Measurements from ENCODE around the gene PTHLH.

Gene PTHLH

DNA sequence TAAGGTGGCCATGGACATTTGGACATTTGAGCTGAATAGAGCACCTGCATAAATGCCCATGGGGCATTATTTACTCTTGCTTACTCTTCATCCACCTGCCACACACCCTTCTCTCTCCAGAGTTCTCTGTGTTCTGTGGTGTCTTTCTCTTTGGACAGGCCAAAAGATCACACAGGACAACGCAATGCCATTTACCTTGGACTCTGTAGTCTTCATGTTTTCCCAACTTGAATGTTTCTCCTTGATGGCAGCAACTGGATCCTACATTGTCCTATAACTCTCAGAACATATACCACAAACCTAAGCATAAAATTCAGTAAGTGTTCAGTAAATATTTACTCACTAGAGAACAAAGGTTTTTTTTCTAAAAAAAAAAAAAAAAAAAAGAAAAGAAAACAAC lies 41.7 kb upstream of the PTHLH start:
- no peak for TF ChIP-seq ZNF384 (IDR thresholded peaks at IDR 0.05)
- no peak for TF ChIP-seq SUZ12 (IDR thresholded peaks at IDR 0.05)
- no peak for TF ChIP-seq SP1 (IDR thresholded peaks at IDR 0.05)
- no peak for TF ChIP-seq NFRKB (IDR thresholded peaks at IDR 0.05)
- no peak for TF ChIP-seq LEF1 (IDR thresholded peaks at IDR 0.05; ENCODE audit: borderline replicate concordance)
- TF ChIP-seq L3MBTL2 (conservative IDR thresholded peaks at IDR 0.05) = no peak
- TF ChIP-seq HDGF (IDR thresholded peaks at IDR 0.05; ENCODE audit: borderline replicate concordance) = no peak
- TF ChIP-seq PKNOX1 (IDR thresholded peaks at IDR 0.05) = no peak
- TF ChIP-seq ARNT (IDR thresholded peaks at IDR 0.05) = no peak
- POLR2A ChIA-PET = no interaction called here
- CTCF ChIA-PET = no interaction called here
- DNase-seq (ENCODE audit: extremely low spot score) = no peak

DNA sequence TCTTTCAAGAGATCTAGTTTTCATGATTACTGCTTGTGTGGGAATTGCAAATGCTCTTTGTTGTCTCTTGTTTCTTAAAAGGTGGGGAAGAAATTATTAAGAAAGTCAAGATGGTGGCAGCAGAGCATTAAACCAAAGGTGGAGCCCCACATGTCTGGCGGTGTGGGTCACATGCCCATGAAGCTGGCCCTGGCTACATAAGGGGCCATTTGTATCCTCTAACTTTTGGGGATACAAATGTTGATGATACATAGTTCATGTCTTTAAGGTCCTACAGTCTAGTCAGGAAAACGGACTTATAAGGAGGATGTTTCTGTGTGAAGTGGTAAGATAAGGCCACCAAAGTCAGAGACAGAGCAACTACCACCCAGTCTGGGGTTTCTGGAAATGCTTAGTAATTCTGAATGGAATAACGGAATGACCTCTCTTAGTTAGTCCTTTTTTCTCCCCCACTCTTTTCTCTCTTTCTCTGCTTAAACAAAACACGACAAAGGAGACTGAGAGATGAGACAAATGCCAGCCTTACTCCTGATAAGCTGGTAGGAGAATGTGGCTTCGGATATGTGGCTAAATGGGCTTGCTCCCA lies 39.9 kb upstream of the PTHLH start:
- CTCF ChIA-PET = no interaction called here
- POLR2A ChIA-PET = no interaction called here
- DNase-seq (ENCODE audit: extremely low spot score) = no peak
- TF ChIP-seq FOXK2 (IDR thresholded peaks at IDR 0.05) (no peak), TARDBP (IDR thresholded peaks at IDR 0.05) (no peak), CTBP1 (IDR thresholded peaks at IDR 0.05; ENCODE audit: borderline replicate concordance) (no peak), FOXA1 (IDR thresholded peaks at IDR 0.05) (no peak), LEF1 (IDR thresholded peaks at IDR 0.05; ENCODE audit: borderline replicate concordance) (no peak), BHLHE40 (IDR thresholded peaks at IDR 0.05; ENCODE audit: borderline replicate concordance) (no peak), HDGF (IDR thresholded peaks at IDR 0.05; ENCODE audit: borderline replicate concordance) (no peak), ZNF384 (IDR thresholded peaks at IDR 0.05) (no peak), ARNT (IDR thresholded peaks at IDR 0.05) (no peak), ELF4 (IDR thresholded peaks at IDR 0.05) (no peak), NFRKB (IDR thresholded peaks at IDR 0.05) (no peak), SP1 (IDR thresholded peaks at IDR 0.05) (no peak), FOXM1 (IDR thresholded peaks at IDR 0.05; ENCODE audit: borderline replicate concordance) (no peak), SUZ12 (IDR thresholded peaks at IDR 0.05) (no peak), L3MBTL2 (conservative IDR thresholded peaks at IDR 0.05) (no peak), PKNOX1 (IDR thresholded peaks at IDR 0.05) (no peak)

DNA sequence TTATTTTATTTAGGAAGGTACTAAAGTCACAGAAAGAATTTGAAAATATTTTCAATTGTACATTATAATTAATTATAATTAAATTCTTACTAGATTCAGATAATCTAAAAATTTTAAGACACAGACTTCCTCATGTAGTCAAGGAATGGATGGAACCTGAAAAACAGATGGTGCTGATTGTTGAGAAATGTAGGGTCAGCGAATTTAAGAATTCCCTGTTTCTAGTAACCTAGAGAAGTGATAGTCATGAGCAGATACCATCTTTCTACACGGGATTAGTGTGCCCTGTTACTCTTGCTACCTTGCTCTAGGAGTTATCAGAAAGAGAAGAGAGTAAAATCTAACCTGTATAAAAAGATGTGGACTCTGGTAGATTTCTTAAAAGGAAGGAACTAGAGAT lies 37.5 kb upstream of the PTHLH start:
- TF ChIP-seq ELF4 (IDR thresholded peaks at IDR 0.05) (no peak), ZNF384 (IDR thresholded peaks at IDR 0.05) (no peak), ARNT (IDR thresholded peaks at IDR 0.05) (no peak), TARDBP (IDR thresholded peaks at IDR 0.05) (no peak), FOXK2 (IDR thresholded peaks at IDR 0.05) (no peak)
- POLR2A ChIA-PET = no interaction called here
- DNase-seq (ENCODE audit: extremely low spot score) = no peak
- CTCF ChIA-PET = no interaction called here

GRCh38 chr12:27999970-28000369 lies 27.4 kb upstream of the PTHLH start:
- ChIA-PET CTCF (no interaction called here), POLR2A (no interaction called here)
- no peak for DNase-seq (ENCODE audit: extremely low spot score)
- TF ChIP-seq TARDBP (IDR thresholded peaks at IDR 0.05) = no peak
- no peak for TF ChIP-seq ELF4 (IDR thresholded peaks at IDR 0.05)

- TF ChIP-seq SP1 (IDR thresholded peaks at IDR 0.05) = no peak
- TF ChIP-seq FOXM1 (IDR thresholded peaks at IDR 0.05; ENCODE audit: borderline replicate concordance) = no peak
- no peak for TF ChIP-seq HDGF (IDR thresholded peaks at IDR 0.05; ENCODE audit: borderline replicate concordance)
- TF ChIP-seq PKNOX1 (IDR thresholded peaks at IDR 0.05) = no peak
- TF ChIP-seq ZNF384 (IDR thresholded peaks at IDR 0.05) = no peak
- no peak for DNase-seq (ENCODE audit: extremely low spot score)
- CTCF ChIA-PET = no interaction called here
- POLR2A ChIA-PET = no interaction called here
Observed at GRCh38 chr12:27999521-27999920, 27.0 kb upstream of the PTHLH start.

DNA sequence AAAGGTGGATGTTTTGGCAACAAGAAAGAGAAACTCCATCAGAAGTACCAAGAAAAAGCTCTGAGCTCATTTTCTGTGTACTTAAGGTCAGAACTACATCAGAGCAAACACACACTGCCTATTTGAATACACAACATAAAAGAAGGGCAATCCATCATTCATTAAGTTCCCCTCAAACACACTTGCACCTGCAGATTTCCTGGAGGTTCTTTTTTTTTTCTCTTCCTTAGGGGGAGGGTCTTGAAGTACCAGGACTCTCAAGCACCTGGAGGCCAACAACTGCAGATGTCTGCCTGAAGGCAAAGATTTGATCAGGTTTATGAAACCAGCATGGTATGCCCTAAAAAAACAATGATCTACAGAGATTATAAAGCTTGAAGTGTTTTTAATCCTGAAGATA lies 26.1 kb upstream of the PTHLH start:
- ChIA-PET CTCF (no interaction called here), POLR2A (no interaction called here)
- TF ChIP-seq FOXM1 (IDR thresholded peaks at IDR 0.05; ENCODE audit: borderline replicate concordance) = no peak
- no peak for TF ChIP-seq FOXA1 (IDR thresholded peaks at IDR 0.05)
- TF ChIP-seq NFRKB (IDR thresholded peaks at IDR 0.05) = no peak
- no peak for TF ChIP-seq PKNOX1 (IDR thresholded peaks at IDR 0.05)
- no peak for TF ChIP-seq ZNF384 (IDR thresholded peaks at IDR 0.05)
- no peak for TF ChIP-seq SP1 (IDR thresholded peaks at IDR 0.05)
- TF ChIP-seq BHLHE40 (IDR thresholded peaks at IDR 0.05; ENCODE audit: borderline replicate concordance) = no peak
- no peak for TF ChIP-seq HDGF (IDR thresholded peaks at IDR 0.05; ENCODE audit: borderline replicate concordance)
- no peak for TF ChIP-seq ELF4 (IDR thresholded peaks at IDR 0.05)
- TF ChIP-seq LEF1 (IDR thresholded peaks at IDR 0.05; ENCODE audit: borderline replicate concordance) = no peak
- TF ChIP-seq L3MBTL2 (conservative IDR thresholded peaks at IDR 0.05) = no peak
- no peak for TF ChIP-seq CTBP1 (IDR thresholded peaks at IDR 0.05; ENCODE audit: borderline replicate concordance)
- TF ChIP-seq FOXK2 (IDR thresholded peaks at IDR 0.05) = no peak
- no peak for TF ChIP-seq TARDBP (IDR thresholded peaks at IDR 0.05)
- no peak for TF ChIP-seq SUZ12 (IDR thresholded peaks at IDR 0.05)
- DNase-seq (ENCODE audit: extremely low spot score) = no peak
